Lower leg skin (tissue), 3 donors: Measurements from ENCODE around the gene SPATA2L.

ENCODE experiments used
- POLR2A ChIP-seq, 2 donors: fragments of 450-650 bp; IDR thresholded peaks; one replicate each; pipeline ENCODE4 v1.6.1; 2016 to 2017; ENCODE audit warnings: antibody characterized with exemption in 2 of 2, mild to moderate bottlenecking in 1 of 2, moderate library complexity in 1 of 2
- TF ChIP-seq, protein P1 (sequence below), 3 donors: fragments of 450-650 bp; IDR thresholded peaks; one replicate each; pipeline ENCODE4 v1.5.1; 2016; ENCODE audit warnings: antibody characterized with exemption in 3 of 3, mild to moderate bottlenecking in 3 of 3, moderate library complexity in 2 of 3

DNA sequence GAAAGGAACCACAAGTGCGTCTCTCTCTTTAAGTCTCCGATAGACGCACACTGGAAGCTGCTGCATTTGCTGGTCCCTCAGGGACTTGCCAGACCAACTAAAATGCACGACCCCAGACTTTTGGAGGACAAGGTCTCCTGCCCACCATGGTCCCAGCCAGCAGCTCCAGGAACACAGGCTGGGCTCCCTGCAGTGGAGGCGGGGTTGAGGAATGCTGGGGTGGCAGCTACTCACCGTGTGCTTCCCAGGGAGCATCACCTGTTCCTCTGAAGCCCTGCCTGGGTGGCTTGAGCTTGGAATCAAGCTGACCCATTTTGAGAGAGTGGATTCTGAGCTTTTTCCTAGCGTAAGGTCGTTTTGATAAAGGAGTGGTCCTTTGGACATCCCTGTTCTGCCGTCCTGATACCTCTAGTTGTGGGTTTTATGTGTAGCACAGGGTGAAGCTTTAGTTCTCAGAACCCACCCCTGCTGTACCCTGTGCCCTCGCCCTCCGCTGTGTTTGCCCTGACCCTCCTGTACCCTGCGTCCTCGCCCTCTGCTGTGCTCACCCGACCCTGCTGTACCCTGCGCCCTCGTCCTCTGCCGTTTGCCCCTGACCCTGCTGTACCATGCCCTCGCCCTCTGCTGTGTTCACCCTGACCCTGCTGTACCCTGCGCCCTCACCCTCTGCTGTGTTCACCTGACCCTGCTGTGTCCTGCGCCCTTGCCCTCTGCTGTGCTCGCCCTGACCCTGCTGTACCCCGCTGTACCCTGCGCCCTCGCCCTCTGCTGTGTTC is 30.8 kb upstream of the SPATA2L start:
- TF ChIP-seq, protein P1, sequence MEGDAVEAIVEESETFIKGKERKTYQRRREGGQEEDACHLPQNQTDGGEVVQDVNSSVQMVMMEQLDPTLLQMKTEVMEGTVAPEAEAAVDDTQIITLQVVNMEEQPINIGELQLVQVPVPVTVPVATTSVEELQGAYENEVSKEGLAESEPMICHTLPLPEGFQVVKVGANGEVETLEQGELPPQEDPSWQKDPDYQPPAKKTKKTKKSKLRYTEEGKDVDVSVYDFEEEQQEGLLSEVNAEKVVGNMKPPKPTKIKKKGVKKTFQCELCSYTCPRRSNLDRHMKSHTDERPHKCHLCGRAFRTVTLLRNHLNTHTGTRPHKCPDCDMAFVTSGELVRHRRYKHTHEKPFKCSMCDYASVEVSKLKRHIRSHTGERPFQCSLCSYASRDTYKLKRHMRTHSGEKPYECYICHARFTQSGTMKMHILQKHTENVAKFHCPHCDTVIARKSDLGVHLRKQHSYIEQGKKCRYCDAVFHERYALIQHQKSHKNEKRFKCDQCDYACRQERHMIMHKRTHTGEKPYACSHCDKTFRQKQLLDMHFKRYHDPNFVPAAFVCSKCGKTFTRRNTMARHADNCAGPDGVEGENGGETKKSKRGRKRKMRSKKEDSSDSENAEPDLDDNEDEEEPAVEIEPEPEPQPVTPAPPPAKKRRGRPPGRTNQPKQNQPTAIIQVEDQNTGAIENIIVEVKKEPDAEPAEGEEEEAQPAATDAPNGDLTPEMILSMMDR (IDR thresholded peaks at IDR 0.05): no peak
- TF ChIP-seq POLR2A (IDR thresholded peaks at IDR 0.05): no peak
